ENCODE results near the gene ERRFI1.
A peak's percentile ranks its signal among the peaks of the same experiment; 100 is the strongest.

Gene ERRFI1

GRCh38 chr1:8002329-8002910 is 23.7 kb downstream of the ERRFI1 start:
- no peak for DNase-seq

DNA sequence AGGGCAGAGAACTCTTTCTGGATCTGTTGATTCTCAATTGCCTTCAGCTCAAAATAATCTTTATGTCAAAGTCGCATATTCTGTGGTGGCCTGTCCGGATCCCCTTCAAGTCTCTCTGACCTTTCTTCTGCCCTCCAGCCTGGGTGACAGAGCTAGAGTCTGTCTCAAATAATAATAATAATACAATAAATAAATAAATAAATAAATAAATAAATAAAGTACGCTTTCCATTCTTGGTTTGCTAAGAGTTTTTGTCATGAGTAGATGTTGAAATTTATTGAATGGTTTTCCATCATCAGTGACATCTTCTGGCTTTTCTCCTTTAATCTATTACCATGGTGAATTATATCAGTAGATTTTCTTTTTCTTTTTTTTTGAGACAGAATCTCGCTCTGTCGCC is 30.7 kb downstream of the ERRFI1 start:
- no peak for DNase-seq

DNA sequence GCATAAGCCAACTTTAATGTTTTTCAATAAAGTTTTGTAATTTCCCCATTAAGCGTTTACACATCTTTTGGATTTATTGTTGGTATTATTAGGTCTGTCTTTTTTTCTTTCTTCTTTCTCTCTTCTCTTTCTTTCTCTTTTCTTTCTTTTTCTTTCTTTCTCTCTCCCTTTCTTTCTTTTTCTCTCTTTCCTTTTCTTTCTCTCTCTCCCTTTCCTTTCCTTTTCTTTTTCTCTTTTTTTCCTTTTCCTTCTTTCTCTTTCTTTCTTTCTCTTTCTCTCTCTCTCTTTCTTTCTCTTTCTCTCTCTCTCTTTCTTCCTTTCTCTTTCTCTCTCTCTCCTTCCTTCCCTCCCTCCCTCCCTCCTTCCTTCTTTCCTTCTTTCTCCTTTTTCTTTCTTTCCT is 31.3 kb downstream of the ERRFI1 start:
- DNase-seq, result no peak

GRCh38 chr1:7993593-7994479 is 32.3 kb downstream of the ERRFI1 start:
- DNase-seq, result no peak

- no peak for DNase-seq
These were observed 33.2 kb downstream of the ERRFI1 start for GRCh38 chr1:7992885-7993284.

GRCh38 chr1:7991504-7992440 is 34.3 kb downstream of the ERRFI1 start:
- DNase-seq, result no peak

DNA sequence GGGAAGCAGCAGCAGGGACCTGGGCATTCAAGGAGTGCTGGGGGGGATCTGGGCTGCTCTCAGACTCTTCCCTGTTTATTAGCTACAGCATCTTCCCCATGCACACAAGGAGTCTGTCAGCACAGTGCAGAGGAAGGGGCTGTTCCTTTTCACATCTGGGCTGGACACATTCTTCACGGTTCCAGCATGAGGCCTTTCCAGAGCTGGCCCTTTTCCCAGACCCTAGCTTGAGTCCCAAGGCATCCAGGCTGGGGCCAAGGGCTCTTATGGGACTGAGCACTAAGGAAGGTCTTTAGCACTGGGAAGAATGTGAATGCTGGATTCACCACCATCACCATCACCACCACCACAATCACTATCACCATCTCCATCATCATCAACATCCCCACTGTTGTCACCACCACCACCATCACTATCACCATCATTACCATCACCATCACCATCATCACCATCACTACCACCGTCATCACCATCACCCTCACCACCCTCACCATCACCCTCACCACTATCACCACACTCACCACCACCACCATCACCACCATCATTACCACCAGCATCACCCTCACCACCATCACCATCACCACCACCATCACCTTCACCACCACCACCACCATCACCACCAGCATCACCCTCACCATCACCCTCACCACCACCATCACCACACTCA is 36.2 kb downstream of the ERRFI1 start:
- DNase-seq, result no peak

- DNase-seq, result no peak
These were observed 37.5 kb downstream of the ERRFI1 start for GRCh38 chr1:7988576-7988975.

DNA sequence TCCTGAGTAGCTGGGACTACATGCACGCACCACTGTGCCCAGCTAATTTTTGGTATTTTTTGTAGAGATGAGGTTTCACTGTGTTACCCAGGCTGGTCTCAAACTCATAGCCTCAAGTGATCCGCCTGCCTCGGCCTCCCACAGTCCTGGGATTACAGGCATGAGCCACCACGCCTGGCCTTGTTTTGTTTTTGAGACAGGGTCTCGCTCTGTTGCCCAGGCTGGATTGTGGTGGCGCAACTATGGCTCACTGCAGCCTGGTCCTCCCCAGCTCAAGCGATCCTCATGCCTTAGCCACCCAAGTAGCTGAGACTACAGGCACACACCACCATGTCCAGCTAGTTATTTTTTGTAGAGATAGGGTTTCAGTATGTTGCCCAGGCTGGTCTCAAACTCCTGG is 38.6 kb downstream of the ERRFI1 start:
- no peak for DNase-seq

DNA sequence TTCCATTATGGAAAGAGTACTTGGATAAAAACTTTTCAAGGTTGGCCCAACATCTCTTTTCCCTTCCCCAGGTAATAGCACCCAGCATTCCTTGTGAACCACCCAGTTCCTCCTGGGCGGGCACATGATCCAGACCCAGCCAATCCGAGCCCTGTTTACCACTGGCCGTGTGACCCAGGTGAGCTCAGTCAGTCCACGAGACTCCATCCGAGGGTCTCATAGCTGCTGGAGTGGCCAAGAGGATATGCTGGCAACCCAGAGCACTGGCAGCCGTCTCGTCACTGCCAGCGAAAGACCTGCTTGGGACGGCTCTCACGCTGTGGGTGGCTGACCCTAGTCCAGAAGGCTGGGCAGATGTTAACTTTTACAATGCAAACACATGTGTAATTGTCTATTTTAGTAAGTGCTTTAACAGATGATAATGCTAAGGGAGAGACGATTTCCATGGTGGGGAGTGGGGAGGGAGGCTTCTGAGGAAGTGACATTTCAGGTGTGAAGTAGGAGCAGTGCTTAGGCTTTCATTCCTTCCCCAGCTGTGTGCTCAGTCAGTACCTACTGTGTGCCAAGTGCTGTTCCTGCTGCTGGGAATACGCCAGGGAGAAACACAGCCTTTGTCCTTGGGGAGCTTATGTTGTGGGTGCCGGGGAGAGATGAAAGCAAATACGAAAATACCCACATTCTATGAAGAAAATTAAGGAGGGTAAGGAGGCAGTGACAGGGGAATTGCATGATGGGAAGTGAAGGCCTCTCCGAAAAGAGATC is 40.1 kb downstream of the ERRFI1 start:
- DNase-seq, result no peak

DNA sequence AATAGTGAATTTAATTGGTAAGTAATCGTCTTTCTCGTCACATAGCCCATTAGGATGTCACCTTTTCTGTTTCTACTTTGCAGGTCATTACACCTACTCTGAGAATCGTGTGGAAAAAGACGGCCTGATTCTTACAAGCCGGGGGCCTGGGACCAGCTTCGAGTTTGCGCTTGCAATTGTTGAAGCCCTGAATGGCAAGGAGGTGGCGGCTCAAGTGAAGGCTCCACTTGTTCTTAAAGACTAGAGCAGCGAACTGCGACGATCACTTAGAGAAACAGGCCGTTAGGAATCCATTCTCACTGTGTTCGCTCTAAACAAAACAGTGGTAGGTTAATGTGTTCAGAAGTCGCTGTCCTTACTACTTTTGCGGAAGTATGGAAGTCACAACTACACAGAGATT is 41.3 kb downstream of the ERRFI1 start:
- no peak for DNase-seq

DNA sequence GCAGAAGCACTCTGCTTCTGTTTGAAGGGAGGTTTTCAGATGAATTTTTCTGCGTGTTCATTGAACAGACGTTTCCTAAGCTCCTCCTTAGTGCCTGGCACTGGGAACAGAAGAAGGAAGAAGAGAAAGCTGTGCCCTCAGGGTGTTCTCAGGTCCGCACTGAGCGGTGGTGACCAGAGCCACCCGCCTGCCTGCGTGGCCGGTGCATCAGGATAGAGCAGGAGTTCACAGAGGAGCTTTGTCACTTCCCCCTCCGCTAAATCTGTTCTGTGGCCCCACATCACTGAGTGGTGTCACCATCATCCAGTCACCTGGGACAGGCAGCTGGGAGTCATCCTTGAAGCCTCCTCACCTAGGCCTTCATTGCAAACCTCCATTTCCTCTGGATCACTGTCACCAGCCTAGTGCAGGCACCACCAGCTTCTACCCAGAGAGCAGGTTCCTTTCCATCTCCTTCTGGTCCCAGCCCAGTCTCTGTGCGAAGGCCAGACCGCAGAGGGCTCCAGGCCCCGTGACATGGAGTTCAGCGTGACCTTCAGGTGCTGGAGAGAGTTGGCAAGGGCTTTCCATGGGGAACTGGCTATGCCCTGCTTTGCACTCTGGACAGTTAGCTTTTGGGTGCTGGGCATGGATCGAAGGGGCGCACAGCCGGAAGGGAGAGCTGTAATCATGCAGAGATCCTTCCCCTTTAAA is 42.9 kb downstream of the ERRFI1 start:
- no peak for DNase-seq

DNA sequence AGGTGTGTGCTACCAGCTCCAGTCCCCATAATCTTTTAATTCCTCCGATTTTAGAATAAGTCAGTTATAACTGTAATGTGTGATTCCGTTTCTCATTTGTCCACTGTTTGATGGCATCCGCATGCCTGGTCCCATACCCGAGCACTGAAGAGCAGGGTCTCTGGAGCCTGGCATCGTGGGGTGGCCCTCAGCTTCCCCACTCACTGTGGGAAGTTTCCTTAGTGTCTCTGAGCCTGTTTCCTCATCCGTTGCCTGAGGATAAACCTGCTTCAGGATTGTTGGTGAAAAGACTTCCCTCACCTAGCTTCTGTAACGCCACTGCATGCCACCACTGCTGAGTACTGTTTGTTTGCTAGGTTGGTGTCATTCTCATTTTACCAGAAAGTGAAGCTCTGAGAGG is 45.1 kb downstream of the ERRFI1 start:
- DNase-seq, result no peak

- DNase-seq, result peak; percentile 46
These were observed 50.8 kb downstream of the ERRFI1 start for GRCh38 chr1:7975212-7975865.

- DNase-seq, result no peak
These were observed 53.0 kb downstream of the ERRFI1 start for GRCh38 chr1:7973086-7973485.

- DNase-seq, result no peak
These were observed 53.8 kb downstream of the ERRFI1 start for GRCh38 chr1:7972285-7972684.

DNA sequence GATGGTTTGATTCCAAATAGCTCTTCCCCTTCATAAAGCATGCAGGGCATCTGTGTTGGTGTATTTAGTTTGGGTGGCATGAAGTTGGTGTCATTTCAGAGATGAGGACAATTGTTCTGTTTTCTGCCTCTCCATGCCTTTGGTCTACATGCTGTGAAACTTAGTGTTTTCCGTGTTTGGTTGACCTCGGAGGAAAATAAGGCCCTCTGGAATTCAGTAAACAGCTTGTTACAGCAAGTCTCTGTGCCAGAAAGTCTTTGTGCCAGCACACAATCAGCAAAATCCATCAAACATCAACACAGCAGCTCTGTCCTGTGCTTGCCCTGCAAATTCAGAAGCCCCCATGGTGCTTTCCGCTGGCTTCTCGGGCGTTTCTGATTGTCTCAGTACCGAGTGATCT is 55.1 kb downstream of the ERRFI1 start:
- no peak for DNase-seq

DNA sequence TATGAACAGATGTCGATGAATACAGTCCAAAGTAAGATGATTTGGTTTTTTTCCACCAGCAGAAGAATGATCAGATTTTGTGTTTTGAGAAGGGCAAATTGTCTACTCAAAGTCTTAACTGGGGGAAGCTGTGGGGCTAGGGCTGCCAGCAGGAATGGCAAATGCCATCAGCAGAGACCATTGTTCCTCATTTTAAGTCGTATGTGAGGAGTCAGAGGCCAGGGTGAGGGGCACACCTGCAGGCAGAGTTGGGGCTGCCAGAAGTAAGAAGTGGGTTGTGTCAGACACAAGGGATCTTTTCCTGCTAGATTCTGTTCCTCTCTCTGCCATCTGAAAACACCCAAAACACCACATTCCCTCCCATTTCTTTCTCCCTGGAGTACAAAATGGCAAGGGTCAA is 55.9 kb downstream of the ERRFI1 start:
- no peak for DNase-seq

GRCh38 chr1:7967651-7968050 is 58.5 kb downstream of the ERRFI1 start:
- DNase-seq, result no peak

DNA sequence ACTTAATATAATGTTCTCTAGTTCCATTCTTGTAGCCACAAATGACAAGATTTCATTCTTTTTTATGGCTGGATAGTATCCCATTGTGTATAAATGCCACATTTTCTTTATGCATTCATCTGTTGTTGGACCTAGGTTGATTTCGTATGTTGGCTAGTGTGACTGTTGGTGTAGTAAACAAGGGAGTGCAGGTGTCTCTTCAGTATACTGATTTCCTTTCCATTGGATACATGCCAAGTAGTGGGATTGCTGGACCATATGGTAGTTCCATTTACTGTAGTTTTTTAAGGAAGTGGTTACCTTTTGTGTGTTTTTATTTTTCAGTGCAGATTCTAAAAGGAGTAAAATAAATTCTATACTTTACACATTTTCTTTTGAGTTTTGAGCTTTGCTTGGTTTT is 58.9 kb downstream of the ERRFI1 start:
- peak; percentile 21 for DNase-seq

GRCh38 chr1:7964476-7964875 is 61.6 kb downstream of the ERRFI1 start:
- DNase-seq, result no peak
